Measurements from ENCODE around the gene SLC9A4. TPM values are rescaled to one million over a fixed set of nuclear protein-coding genes. Genes with fewer than 3 reads are reported as not detected.

The SLC9A4 gene
- total RNA-seq, 1 donor from 2014 or later, result not detected

DNA sequence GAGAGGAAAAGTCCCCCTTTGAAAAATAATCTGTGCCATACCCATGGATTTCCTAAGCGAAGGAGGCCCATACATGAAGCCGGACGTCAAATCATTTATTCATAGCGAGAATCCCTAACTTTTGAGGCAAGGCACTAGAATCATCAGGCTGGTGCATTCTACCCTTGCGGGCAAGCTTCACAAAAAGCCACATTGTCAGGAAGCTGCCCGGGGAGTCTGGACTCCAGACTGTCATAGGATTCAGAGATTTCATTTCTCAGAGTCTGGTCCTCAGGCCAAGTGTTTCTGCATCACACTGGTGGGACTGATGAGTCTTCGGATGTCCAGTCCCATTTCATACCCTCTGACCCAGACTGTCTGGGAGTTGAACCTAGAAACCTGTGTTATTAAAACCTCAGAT, 8.9 kb downstream of the SLC9A4 start:
- no peaks in the 10 kb centered on the region for H3K36me3 ChIP-seq
- ATAC-seq, result no peak
- no peak for TF ChIP-seq CTCF (IDR thresholded peaks at IDR 0.05)
- no peak for DNase-seq
- H3K9me3 ChIP-seq, result no peaks in the 10 kb centered on the region
- H3K27me3 ChIP-seq (ENCODE audit: low read depth), result peaks cover 5% of the 10 kb centered on the region
- intact Hi-C loops (cut with DNase I), result no loop called here
- no peaks in the 10 kb centered on the region for H3K4me1 ChIP-seq
- no peak overlapping the region for H3K27ac ChIP-seq
- no peak overlapping the region for H3K4me3 ChIP-seq

DNA sequence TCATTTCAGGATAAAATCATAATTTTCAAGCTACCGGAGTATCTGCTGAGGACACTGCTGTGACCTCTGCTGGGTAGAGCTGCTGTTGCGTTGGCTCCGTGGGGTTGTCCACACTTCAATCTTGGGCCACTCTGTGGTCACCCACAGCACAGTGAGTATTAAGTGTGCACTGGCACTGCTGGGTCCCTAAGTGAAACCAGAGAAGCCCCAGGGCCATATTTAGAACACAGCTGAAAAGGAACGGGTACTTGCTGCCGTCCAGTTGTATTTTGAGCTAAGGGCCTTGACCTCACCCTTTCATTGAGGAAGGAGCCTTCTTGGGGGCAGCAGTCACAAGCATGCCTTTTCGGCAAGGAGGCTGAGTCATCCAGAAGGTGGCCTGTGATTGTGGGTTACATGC, 10.1 kb downstream of the SLC9A4 start:
- Histone ChIP-seq H3K4me1 (no peaks in the 10 kb centered on the region), H3K4me3 (no peak overlapping the region), H3K27me3 (ENCODE audit: low read depth) (peaks cover 3% of the 10 kb centered on the region), H3K36me3 (no peaks in the 10 kb centered on the region), H3K9me3 (no peaks in the 10 kb centered on the region), H3K27ac (no peak overlapping the region)
- ATAC-seq (no peak), DNase-seq (no peak)
- no peak for TF ChIP-seq CTCF (IDR thresholded peaks at IDR 0.05)
- intact Hi-C loops (cut with DNase I), result no loop called here

- Histone ChIP-seq H3K36me3 (no peaks in the 10 kb centered on the region), H3K27ac (no peak overlapping the region), H3K27me3 (ENCODE audit: low read depth) (peaks cover 3% of the 10 kb centered on the region), H3K4me1 (no peaks in the 10 kb centered on the region), H3K9me3 (no peaks in the 10 kb centered on the region), H3K4me3 (no peak overlapping the region)
- TF ChIP-seq CTCF (IDR thresholded peaks at IDR 0.05), result no peak
- ATAC-seq (no peak), DNase-seq (no peak)
- intact Hi-C loops (cut with DNase I), result no loop called here
Measured at GRCh38 chr2:102484310-102485061, 11.5 kb downstream of the SLC9A4 start.

GRCh38 chr2:102485147-102485785, 12.2 kb downstream of the SLC9A4 start:
- Histone ChIP-seq H3K36me3 (no peaks in the 10 kb centered on the region), H3K27me3 (ENCODE audit: low read depth) (peaks cover 3% of the 10 kb centered on the region), H3K4me1 (no peaks in the 10 kb centered on the region), H3K4me3 (no peak overlapping the region), H3K9me3 (no peaks in the 10 kb centered on the region), H3K27ac (no peak overlapping the region)
- ATAC-seq, result no peak
- intact Hi-C loops (cut with DNase I), result no loop called here
- DNase-seq, result no peak
- no peak for TF ChIP-seq CTCF (IDR thresholded peaks at IDR 0.05)

GRCh38 chr2:102486941-102487702, 14.1 kb downstream of the SLC9A4 start:
- Histone ChIP-seq H3K36me3 (no peaks in the 10 kb centered on the region), H3K27ac (no peak overlapping the region), H3K27me3 (ENCODE audit: low read depth) (peaks cover 3% of the 10 kb centered on the region), H3K4me3 (no peak overlapping the region), H3K9me3 (no peaks in the 10 kb centered on the region), H3K4me1 (no peaks in the 10 kb centered on the region)
- DNase-seq (no peak), ATAC-seq (no peak)
- TF ChIP-seq CTCF (IDR thresholded peaks at IDR 0.05), result no peak
- intact Hi-C loops (cut with DNase I), result no loop called here
